Gastroesophageal sphincter (tissue), 4 donors: Measurements from ENCODE around the gene CTIF. TPM values are rescaled to one million over a fixed set of nuclear protein-coding genes. Genes with fewer than 3 reads are reported as not detected.
A peak's percentile ranks its signal among the peaks of the same experiment; 100 is the strongest.

Experiments used
- ATAC-seq: fragments of 150-250 bp; one replicate; pipeline ENCODE4 v1.9.1; 2016; ENCODE audit warnings: mild to moderate bottlenecking, moderate library complexity
- H3K27ac ChIP-seq, 4 donors: fragments of 200-600 bp; sonication (generic) in 3 of 4; 1 replicate in 3 of 4; 2 replicates in 1 of 4; pipeline ENCODE4 v1.5.1; 2016 to 2019
- H3K27me3 ChIP-seq: fragments of 200-600 bp; sonication (generic); one replicate; pipeline ENCODE4 v1.5.1; 2019
- H3K36me3 ChIP-seq, 2 donors: fragments of 200-600 bp; sonication (generic); one replicate each; pipeline ENCODE4 v1.5.1; 2019; ENCODE audit warnings: control low read depth in 1 of 2
- H3K4me1 ChIP-seq, 3 donors: fragments of 200-600 bp; sonication (generic); 1 replicate in 2 of 3; 2 replicates in 1 of 3; pipeline ENCODE4 v1.5.1; 2016 to 2019; ENCODE audit warnings: control low read depth in 2 of 3
- H3K4me3 ChIP-seq, 2 donors: fragments of 200-600 bp; sonication (generic); one replicate each; pipeline ENCODE4 v1.5.1; 2019; ENCODE audit warnings: mild to moderate bottlenecking in 1 of 2, moderate library complexity in 1 of 2
- H3K9me3 ChIP-seq, 3 donors: fragments of 200-600 bp; sonication (generic); one replicate each; pipeline ENCODE4 v1.5.1; 2017 to 2019; ENCODE audit warnings: control low read depth in 2 of 3
- CTCF ChIP-seq, 4 experiments: fragments of 200-600 bp in 2 of 4; fragments of 450-650 bp in 2 of 4; sonication (generic) in 1 of 4; IDR thresholded peaks; one replicate each; pipeline ENCODE4 v1.5.1; 2017 to 2019; ENCODE audit warnings: antibody characterized with exemption in 4 of 4, mild to moderate bottlenecking in 2 of 4, moderate library complexity in 2 of 4
- EP300 ChIP-seq: sonication (generic); formaldehyde crosslinking; IDR thresholded peaks from one replicate; pipeline ENCODE4 v1.6.1; 2017; ENCODE audit warnings: antibody characterized with exemption, mild to moderate bottlenecking
- POLR2A ChIP-seq, 2 donors: fragments of 450-650 bp; IDR thresholded peaks; one replicate each; pipeline ENCODE4 v1.6.1; 2017; ENCODE audit warnings: antibody characterized with exemption in 2 of 2, mild to moderate bottlenecking in 2 of 2, moderate library complexity in 1 of 2
- POLR2AphosphoS5 ChIP-seq: sonication (generic); formaldehyde crosslinking; IDR thresholded peaks from one replicate; pipeline ENCODE4 v1.6.1; 2017; ENCODE audit warnings: antibody characterized with exemption
- WGBS, 2 donors: methylation state at CpG; one replicate each; pipeline ENCODE4 v1.1.5; 2018; ENCODE audit warnings: low coverage in 1 of 2; 5-methylcytosine and 5-hydroxymethylcytosine counted together
- total RNA-seq, 4 donors: library from RNA; depleted of rRNA; stranded (reverse); fragments of >200 nt; gene quantifications; one replicate each; pipeline ENCODE4 v1.1.0, GENCODE V29; 2016

CTIF gene
- total RNA-seq, 4 donors from 2014 or later = 31.4 to 124 (median 78.1) TPM

GRCh38 chr18:48629730-48630324, 91.0 kb downstream of the CTIF start:
- ATAC-seq = peak; percentile 88
- Histone ChIP-seq H3K27me3 (no peaks in the 10 kb centered on the region), H3K4me1 (peaks cover 0 to 19% (median 0%) of the 10 kb centered on the region in 3 donors), H3K4me3 (no peak overlapping the region), H3K9me3 (no peaks in the 10 kb centered on the region), H3K27ac (peak overlapping the region; percentile 39 to 71 (median 68)), H3K36me3 (peaks cover 0 to 16% of the 10 kb centered on the region in 2 donors)
- 14 to 30% methylated on average over 6 to 7 of the region's 7 CpGs for WGBS, 2 donors
- TF ChIP-seq POLR2AphosphoS5 (peak; percentile 52), EP300 (no peak), POLR2A (IDR thresholded peaks at IDR 0.05) (no peak)

DNA sequence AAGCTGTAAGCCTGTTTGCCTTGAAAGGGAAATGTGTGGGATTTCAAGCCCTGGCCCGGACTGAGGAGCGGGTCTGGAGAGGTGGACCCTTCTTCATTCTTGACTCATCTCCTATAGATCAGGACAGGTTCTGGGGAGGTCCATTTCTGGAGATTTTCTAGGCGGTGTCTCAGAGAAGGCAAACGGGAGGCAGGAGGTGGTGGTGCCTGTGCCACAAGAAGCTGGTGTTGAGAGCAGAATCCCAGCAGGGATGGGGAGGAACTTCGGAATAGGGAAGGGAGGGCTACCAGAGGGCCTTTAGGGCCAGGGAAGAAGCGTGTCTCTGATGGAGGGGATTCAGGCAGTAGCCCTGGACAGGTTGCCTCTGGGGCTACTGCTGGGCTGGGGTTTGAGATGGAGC, 93.0 kb downstream of the CTIF start:
- Histone ChIP-seq H3K27ac (peak overlapping the region in 1 of 4 donors; percentile 34), H3K4me1 (peaks cover 0 to 18% (median 0%) of the 10 kb centered on the region in 3 donors), H3K27me3 (no peaks in the 10 kb centered on the region), H3K9me3 (no peaks in the 10 kb centered on the region), H3K36me3 (peaks cover 0 to 24% of the 10 kb centered on the region in 2 donors), H3K4me3 (no peak overlapping the region)
- TF ChIP-seq CTCF (IDR thresholded peaks at IDR 0.05) (no peak), POLR2AphosphoS5 (no peak), EP300 (no peak), POLR2A (IDR thresholded peaks at IDR 0.05) (no peak)
- ATAC-seq = no peak
- WGBS, 2 donors = 40 to 89% methylated on average over 1 to 3 of the region's 6 CpGs

DNA sequence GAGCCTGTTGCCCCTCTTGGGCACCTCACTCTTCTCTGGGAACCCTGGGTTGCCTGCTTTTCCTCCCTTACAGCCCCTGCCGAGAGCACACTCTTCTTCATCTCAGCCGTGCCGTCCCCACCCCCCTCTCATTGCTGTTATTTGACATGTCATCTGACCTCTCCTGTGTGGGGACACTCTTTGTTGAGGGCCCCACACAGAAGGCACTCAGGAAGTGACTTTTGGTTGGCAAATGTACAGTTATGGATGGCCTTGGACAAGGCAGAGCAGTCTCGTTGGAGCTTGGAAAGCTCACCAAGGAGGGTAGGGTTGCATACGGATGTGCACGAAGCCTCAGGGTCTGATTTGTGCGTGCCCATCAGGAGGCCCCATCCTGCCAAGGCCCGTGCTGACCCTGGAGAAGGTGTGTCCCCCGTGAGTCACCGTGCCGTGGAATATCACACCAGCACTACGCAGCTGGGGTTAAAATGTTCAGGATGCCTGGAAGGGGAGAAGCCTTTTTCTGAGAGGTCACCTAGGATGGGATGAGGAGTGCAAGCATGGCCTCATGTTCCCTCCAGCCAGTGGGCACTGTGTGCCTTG, 93.9 kb downstream of the CTIF start:
- 84 to 88% methylated on average over 3 to 7 of the region's 12 CpGs for WGBS, 2 donors
- no peaks in the 10 kb centered on the region for H3K9me3 ChIP-seq
- H3K27ac ChIP-seq = peak overlapping the region in 1 of 4 donors; percentile 34
- peaks cover 0 to 18% (median 0%) of the 10 kb centered on the region in 3 donors for H3K4me1 ChIP-seq
- no peak for ATAC-seq
- H3K4me3 ChIP-seq = no peak overlapping the region
- H3K36me3 ChIP-seq = peaks cover 0 to 33% of the 10 kb centered on the region in 2 donors
- no peaks in the 10 kb centered on the region for H3K27me3 ChIP-seq
- no peak for TF ChIP-seq CTCF (IDR thresholded peaks at IDR 0.05)
- no peak for TF ChIP-seq POLR2AphosphoS5
- no peak for TF ChIP-seq EP300
- TF ChIP-seq POLR2A (IDR thresholded peaks at IDR 0.05) = no peak

DNA sequence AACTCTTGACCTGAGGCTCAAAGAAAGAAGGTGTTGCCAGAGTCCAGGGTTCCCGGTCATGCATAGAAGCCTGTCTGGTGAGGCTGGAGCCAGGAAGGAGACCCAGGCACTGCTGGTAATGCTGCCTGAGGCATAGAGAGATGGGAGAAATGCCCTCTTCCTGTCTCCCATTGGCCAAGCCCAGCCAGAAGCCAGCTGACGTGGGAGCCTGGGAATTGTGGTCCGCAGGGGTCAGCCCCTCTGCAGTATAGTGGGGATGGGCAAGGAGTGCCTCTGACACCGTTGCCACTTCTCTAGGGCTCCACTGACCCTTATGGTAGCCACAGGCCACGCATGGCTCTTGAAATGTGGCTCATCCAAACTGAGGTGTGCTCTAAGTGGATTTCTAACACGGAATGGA, 95.7 kb downstream of the CTIF start:
- TF ChIP-seq POLR2A (IDR thresholded peaks at IDR 0.05) (no peak), CTCF (IDR thresholded peaks at IDR 0.05) (no peak), POLR2AphosphoS5 (no peak), EP300 (no peak)
- Histone ChIP-seq H3K4me1 (peaks cover 0 to 10% (median 0%) of the 10 kb centered on the region in 3 donors), H3K36me3 (peaks cover 0 to 45% of the 10 kb centered on the region in 2 donors), H3K9me3 (no peaks in the 10 kb centered on the region), H3K4me3 (no peak overlapping the region), H3K27ac (no peak overlapping the region), H3K27me3 (no peaks in the 10 kb centered on the region)
- no peak for ATAC-seq
- 80 to 81% methylated on average over 4 of the region's 6 CpGs for WGBS, 2 donors

DNA sequence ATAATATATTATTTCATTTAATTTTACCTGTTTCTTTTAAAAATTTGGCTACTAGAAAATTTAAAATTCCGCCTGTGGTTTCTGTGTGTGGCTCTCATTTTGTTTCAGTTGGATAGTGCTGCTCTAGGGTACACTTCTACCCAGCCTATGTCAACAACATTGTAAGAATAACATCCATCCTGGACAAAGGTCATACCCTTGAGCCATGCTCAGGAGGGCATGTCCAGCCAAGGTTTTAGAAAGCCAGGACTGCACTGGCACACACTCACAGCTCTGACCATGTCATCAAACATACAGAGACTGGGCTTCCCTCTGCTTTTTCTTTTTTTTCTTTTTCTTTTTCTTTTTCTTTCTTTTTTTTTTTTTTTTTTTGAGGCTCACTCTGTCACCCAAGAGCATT, 96.1 kb downstream of the CTIF start:
- Histone ChIP-seq H3K4me1 (peaks cover 0 to 7% (median 0%) of the 10 kb centered on the region in 3 donors), H3K27me3 (no peaks in the 10 kb centered on the region), H3K4me3 (no peak overlapping the region), H3K36me3 (peaks cover 0 to 50% of the 10 kb centered on the region in 2 donors), H3K9me3 (no peaks in the 10 kb centered on the region), H3K27ac (no peak overlapping the region)
- no peak for ATAC-seq
- TF ChIP-seq POLR2A (IDR thresholded peaks at IDR 0.05) = no peak
- TF ChIP-seq CTCF (IDR thresholded peaks at IDR 0.05) = no peak
- no peak for TF ChIP-seq POLR2AphosphoS5
- TF ChIP-seq EP300 = no peak
- 95 to 100% methylated on average over 1 of the region's 1 CpG for WGBS, 2 donors
